Transverse colon (tissue), 3 donors: ENCODE measurements around the gene FOXK2.

Source experiments
- EP300 ChIP-seq: sonication (generic); formaldehyde crosslinking; IDR thresholded peaks from one replicate; pipeline ENCODE4 v1.6.1; 2017; ENCODE audit warnings: antibody characterized with exemption, low read depth
- POLR2A ChIP-seq: fragments of 450-650 bp; IDR thresholded peaks from one replicate; pipeline ENCODE4 v1.6.1; 2016; ENCODE audit warnings: antibody characterized with exemption, mild to moderate bottlenecking, moderate library complexity
- POLR2AphosphoS5 ChIP-seq, 3 donors: sonication (generic); formaldehyde crosslinking; IDR thresholded peaks; one replicate each; pipeline ENCODE4 v1.6.1; 2016; ENCODE audit warnings: antibody characterized with exemption in 3 of 3

GRCh38 chr17:82583720-82584234 is 64.2 kb downstream of the FOXK2 start:
- TF ChIP-seq POLR2A: no peak
- TF ChIP-seq EP300: no peak
- no peak for TF ChIP-seq POLR2AphosphoS5 (IDR thresholded peaks at IDR 0.05)
